Measurements from ENCODE around the gene GOLM1.

DNA sequence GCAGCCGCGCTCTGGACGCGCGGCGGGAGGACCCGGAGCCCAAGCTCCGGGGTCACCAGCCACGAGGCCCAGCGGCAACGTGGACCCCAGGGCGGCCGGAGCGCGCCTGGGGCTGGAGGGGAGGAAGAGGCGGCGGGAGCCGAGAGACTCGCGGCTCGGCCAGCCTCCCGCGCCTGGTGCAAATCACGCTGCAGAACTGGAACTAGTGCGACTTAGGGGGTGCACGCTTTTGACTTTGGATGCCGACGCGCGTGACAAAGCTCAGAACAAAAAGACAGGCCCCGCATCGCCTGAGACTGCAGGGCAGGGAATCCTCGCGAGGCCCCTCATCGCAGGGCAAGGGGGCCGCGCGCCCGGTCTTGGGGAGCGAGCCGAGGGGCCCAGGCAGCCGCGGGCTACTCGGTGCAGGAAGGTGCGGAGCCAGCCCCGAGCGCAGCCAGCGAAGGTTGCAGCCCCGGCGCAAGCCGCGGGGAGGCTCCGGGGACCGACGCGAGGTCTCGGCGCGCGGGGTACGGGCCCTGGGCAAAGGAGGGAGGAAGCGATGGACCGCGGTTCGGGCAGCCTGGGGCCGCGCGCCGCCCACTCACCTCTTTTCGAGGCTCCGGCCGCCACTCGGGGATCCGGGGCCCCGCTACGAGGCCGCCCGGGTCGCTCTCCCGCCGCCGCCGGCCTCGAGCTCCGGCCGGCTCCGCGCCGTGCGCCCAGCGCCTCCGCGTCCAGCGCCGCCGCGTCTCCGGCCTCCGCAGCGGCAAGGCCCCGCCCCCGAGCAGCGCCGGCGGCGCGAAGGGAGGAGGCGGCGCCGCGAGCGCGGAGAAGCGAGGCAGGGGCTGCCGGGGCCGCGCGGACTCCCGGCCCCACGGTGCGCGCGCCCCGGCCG, at the start of gene GOLM1:
- TF ChIP-seq POLR2AphosphoS5 (IDR thresholded peaks at IDR 0.05; ENCODE audit: low read depth, low read length) = no peak
- TF ChIP-seq, protein P1, sequence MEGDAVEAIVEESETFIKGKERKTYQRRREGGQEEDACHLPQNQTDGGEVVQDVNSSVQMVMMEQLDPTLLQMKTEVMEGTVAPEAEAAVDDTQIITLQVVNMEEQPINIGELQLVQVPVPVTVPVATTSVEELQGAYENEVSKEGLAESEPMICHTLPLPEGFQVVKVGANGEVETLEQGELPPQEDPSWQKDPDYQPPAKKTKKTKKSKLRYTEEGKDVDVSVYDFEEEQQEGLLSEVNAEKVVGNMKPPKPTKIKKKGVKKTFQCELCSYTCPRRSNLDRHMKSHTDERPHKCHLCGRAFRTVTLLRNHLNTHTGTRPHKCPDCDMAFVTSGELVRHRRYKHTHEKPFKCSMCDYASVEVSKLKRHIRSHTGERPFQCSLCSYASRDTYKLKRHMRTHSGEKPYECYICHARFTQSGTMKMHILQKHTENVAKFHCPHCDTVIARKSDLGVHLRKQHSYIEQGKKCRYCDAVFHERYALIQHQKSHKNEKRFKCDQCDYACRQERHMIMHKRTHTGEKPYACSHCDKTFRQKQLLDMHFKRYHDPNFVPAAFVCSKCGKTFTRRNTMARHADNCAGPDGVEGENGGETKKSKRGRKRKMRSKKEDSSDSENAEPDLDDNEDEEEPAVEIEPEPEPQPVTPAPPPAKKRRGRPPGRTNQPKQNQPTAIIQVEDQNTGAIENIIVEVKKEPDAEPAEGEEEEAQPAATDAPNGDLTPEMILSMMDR (IDR thresholded peaks at IDR 0.05) = no peak; the same call in 1 of the 2 replicates
- TF ChIP-seq, protein P2, sequence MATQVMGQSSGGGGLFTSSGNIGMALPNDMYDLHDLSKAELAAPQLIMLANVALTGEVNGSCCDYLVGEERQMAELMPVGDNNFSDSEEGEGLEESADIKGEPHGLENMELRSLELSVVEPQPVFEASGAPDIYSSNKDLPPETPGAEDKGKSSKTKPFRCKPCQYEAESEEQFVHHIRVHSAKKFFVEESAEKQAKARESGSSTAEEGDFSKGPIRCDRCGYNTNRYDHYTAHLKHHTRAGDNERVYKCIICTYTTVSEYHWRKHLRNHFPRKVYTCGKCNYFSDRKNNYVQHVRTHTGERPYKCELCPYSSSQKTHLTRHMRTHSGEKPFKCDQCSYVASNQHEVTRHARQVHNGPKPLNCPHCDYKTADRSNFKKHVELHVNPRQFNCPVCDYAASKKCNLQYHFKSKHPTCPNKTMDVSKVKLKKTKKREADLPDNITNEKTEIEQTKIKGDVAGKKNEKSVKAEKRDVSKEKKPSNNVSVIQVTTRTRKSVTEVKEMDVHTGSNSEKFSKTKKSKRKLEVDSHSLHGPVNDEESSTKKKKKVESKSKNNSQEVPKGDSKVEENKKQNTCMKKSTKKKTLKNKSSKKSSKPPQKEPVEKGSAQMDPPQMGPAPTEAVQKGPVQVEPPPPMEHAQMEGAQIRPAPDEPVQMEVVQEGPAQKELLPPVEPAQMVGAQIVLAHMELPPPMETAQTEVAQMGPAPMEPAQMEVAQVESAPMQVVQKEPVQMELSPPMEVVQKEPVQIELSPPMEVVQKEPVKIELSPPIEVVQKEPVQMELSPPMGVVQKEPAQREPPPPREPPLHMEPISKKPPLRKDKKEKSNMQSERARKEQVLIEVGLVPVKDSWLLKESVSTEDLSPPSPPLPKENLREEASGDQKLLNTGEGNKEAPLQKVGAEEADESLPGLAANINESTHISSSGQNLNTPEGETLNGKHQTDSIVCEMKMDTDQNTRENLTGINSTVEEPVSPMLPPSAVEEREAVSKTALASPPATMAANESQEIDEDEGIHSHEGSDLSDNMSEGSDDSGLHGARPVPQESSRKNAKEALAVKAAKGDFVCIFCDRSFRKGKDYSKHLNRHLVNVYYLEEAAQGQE (IDR thresholded peaks at IDR 0.05; ENCODE audit: insufficient read depth in 1 of 2, low read depth in 2 of 2, low read length in 1 of 2) = no peak
- TF ChIP-seq SIN3A (IDR thresholded peaks at IDR 0.05; ENCODE audit: borderline replicate concordance, insufficient read depth, low read depth, low read length) = peak; percentile 18; the same call in 1 of the 2 replicates
- no peak for TF ChIP-seq TCF7L2 (IDR thresholded peaks at IDR 0.05; ENCODE audit: low read depth, low read length)
